Breast epithelium (tissue), 3 donors: ENCODE measurements around the gene LIPC.

Source experiments
- POLR2AphosphoS5 ChIP-seq, 3 donors: sonication (generic); formaldehyde crosslinking; IDR thresholded peaks; one replicate each; pipeline ENCODE4 v1.6.1; 2017; ENCODE audit warnings: antibody characterized with exemption in 3 of 3
- TF ChIP-seq, protein P1 (sequence below), 3 donors: fragments of 450-650 bp; IDR thresholded peaks; one replicate each; pipeline ENCODE4 v1.5.1; 2016 to 2017; ENCODE audit warnings: antibody characterized with exemption in 3 of 3, mild to moderate bottlenecking in 3 of 3, moderate library complexity in 3 of 3

DNA sequence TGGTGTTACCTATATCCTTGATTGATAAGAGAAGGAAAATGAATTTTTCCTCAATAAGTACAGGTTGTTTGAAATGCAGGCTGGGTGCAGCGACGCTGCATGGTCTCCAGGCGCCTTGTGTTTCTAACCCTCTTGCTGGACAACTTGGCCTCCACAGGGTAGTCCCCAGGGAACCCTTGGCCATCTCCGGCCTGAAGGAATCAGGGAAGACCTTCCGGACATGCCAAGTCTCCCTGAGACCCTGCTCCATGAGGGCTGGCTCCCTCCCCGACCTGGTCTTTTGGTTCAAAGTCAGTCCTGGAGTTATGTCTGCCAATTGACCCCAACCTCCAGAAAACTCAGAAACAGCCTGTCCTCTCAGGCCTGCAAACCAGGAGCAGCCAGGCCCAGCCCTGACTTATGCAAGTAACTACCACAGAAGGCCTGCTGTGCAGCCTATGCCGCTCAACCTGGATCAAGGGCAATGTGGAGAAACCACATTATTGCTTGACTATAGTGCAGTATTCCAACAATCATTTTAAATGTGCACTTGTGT is 98.3 kb downstream of the LIPC start:
- TF ChIP-seq, protein P1, sequence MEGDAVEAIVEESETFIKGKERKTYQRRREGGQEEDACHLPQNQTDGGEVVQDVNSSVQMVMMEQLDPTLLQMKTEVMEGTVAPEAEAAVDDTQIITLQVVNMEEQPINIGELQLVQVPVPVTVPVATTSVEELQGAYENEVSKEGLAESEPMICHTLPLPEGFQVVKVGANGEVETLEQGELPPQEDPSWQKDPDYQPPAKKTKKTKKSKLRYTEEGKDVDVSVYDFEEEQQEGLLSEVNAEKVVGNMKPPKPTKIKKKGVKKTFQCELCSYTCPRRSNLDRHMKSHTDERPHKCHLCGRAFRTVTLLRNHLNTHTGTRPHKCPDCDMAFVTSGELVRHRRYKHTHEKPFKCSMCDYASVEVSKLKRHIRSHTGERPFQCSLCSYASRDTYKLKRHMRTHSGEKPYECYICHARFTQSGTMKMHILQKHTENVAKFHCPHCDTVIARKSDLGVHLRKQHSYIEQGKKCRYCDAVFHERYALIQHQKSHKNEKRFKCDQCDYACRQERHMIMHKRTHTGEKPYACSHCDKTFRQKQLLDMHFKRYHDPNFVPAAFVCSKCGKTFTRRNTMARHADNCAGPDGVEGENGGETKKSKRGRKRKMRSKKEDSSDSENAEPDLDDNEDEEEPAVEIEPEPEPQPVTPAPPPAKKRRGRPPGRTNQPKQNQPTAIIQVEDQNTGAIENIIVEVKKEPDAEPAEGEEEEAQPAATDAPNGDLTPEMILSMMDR (IDR thresholded peaks at IDR 0.05), result no peak
- TF ChIP-seq POLR2AphosphoS5 (IDR thresholded peaks at IDR 0.05), result no peak
